ENCODE data around the gene GOLGA6B. TPM values are rescaled to one million over a fixed set of nuclear protein-coding genes. Genes with fewer than 3 reads are reported as not detected.

GOLGA6B gene
- total RNA-seq, 1 experiment from 2014 or later: 1.9 TPM

DNA sequence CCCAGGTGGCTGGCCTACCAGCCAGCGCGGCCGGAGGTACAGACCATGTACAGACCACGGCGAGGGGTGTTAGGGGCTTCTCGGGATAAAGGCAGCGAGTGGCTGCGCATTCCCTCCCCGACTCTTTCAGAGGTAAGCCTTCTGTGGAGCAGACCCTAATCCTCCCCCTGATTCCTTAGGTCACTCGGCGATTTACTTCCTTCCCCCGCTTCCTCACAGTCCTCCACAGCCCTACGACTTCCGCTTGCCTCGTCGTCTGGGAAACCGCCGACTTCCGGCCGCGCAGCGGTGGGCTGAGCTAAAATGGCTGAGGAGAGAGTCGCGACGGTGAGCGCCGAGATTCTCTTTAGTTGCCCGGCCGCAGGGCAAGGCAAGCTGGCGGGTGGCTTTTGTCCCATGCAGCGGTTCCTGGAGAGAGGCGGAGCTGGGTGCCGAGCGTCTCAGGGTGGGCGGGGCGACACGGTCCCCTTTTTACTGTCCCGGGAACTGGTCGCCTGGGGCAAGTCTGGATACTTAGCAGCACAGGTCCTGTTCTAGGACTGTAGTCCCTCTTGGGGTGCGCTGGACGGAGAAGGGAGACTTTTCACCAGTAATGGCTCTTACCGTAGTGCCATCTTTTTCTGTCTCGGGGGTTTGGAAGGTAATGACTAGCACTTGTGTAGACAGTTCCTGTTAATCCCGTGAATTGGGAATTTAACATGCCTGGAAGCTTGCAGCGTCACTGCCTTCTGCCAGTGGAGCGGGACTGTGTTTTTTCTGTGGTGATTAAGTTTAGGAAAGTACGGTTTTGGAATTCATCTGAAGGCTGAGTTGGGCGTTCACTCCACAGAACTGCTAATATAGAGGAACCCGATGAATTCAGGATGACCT lies 31.7 kb downstream of the GOLGA6B start, which contains the start of the genes BBS4 and HIGD2B (continued):
- no peak for TF ChIP-seq ZNF138 (CRISPR knock-in tag; conservative IDR thresholded peaks at IDR 0.05)
- no peak for TF ChIP-seq ATF3 (CRISPR knock-in tag; conservative IDR thresholded peaks at IDR 0.05)
- peak; percentile 97 for TF ChIP-seq ETV6 (CRISPR knock-in tag; IDR thresholded peaks at IDR 0.05)
- peak; percentile 12; the same call in 1 of the 2 replicates for TF ChIP-seq JUN (CRISPR knock-in tag; IDR thresholded peaks at IDR 0.05)
- TF ChIP-seq, protein P1, sequence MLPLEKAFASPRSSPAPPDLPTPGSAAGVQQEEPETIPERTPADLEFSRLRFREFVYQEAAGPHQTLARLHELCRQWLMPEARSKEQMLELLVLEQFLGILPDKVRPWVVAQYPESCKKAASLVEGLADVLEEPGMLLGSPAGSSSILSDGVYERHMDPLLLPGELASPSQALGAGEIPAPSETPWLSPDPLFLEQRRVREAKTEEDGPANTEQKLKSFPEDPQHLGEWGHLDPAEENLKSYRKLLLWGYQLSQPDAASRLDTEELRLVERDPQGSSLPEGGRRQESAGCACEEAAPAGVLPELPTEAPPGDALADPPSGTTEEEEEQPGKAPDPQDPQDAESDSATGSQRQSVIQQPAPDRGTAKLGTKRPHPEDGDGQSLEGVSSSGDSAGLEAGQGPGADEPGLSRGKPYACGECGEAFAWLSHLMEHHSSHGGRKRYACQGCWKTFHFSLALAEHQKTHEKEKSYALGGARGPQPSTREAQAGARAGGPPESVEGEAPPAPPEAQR (CRISPR knock-in tag; IDR thresholded peaks at IDR 0.05): no peak
- TF ChIP-seq FOXJ3 (CRISPR knock-in tag; IDR thresholded peaks at IDR 0.05; ENCODE audit: borderline replicate concordance): no peak
- TF ChIP-seq TP53 (CRISPR knock-in tag; IDR thresholded peaks at IDR 0.05): 0 out of 2 replicates have a peak, but pooled peaks have one; percentile 63
- no peak for TF ChIP-seq ATF2 (CRISPR knock-in tag; IDR thresholded peaks at IDR 0.05; ENCODE audit: borderline replicate concordance, low read depth)
- no peak for TF ChIP-seq RORB (CRISPR knock-in tag; IDR thresholded peaks at IDR 0.05)
- TF ChIP-seq, protein P2, sequence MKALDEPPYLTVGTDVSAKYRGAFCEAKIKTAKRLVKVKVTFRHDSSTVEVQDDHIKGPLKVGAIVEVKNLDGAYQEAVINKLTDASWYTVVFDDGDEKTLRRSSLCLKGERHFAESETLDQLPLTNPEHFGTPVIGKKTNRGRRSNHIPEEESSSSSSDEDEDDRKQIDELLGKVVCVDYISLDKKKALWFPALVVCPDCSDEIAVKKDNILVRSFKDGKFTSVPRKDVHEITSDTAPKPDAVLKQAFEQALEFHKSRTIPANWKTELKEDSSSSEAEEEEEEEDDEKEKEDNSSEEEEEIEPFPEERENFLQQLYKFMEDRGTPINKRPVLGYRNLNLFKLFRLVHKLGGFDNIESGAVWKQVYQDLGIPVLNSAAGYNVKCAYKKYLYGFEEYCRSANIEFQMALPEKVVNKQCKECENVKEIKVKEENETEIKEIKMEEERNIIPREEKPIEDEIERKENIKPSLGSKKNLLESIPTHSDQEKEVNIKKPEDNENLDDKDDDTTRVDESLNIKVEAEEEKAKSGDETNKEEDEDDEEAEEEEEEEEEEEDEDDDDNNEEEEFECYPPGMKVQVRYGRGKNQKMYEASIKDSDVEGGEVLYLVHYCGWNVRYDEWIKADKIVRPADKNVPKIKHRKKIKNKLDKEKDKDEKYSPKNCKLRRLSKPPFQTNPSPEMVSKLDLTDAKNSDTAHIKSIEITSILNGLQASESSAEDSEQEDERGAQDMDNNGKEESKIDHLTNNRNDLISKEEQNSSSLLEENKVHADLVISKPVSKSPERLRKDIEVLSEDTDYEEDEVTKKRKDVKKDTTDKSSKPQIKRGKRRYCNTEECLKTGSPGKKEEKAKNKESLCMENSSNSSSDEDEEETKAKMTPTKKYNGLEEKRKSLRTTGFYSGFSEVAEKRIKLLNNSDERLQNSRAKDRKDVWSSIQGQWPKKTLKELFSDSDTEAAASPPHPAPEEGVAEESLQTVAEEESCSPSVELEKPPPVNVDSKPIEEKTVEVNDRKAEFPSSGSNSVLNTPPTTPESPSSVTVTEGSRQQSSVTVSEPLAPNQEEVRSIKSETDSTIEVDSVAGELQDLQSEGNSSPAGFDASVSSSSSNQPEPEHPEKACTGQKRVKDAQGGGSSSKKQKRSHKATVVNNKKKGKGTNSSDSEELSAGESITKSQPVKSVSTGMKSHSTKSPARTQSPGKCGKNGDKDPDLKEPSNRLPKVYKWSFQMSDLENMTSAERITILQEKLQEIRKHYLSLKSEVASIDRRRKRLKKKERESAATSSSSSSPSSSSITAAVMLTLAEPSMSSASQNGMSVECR (CRISPR knock-in tag; IDR thresholded peaks at IDR 0.05; ENCODE audit: borderline replicate concordance): peak; percentile 13; the same call in 1 of the 2 replicates
- TF ChIP-seq NFATC4 (CRISPR knock-in tag; IDR thresholded peaks at IDR 0.05): no peak

GRCh38 chr15:72688697-72689096 lies 34.2 kb downstream of the GOLGA6B start:
- H3K4me1 Mint-ChIP-seq: peaks cover 8% of the 10 kb centered on the region
- H3K27ac Mint-ChIP-seq: peak overlapping the region; percentile 60; the same call in 1 of the 2 replicates
- DNase-seq (ENCODE audit: low spot score) (no peak), ATAC-seq (no peak)
- no peak overlapping the region for H3K4me3 Mint-ChIP-seq
- CTCF ChIA-PET: no interaction called here
- POLR2A ChIA-PET: no interaction called here
- peaks cover 5% of the 10 kb centered on the region for H3K9me3 Mint-ChIP-seq
- no peaks in the 10 kb centered on the region for H3K27me3 Mint-ChIP-seq (ENCODE audit: low read depth)
- H3K36me3 Mint-ChIP-seq: peaks cover 3% of the 10 kb centered on the region
- no peak for TF ChIP-seq ZNF416 (CRISPR knock-in tag; IDR thresholded peaks at IDR 0.05)
- no peak for TF ChIP-seq PREB (CRISPR knock-in tag; IDR thresholded peaks at IDR 0.05; ENCODE audit: borderline replicate concordance)
- TF ChIP-seq, protein P3, sequence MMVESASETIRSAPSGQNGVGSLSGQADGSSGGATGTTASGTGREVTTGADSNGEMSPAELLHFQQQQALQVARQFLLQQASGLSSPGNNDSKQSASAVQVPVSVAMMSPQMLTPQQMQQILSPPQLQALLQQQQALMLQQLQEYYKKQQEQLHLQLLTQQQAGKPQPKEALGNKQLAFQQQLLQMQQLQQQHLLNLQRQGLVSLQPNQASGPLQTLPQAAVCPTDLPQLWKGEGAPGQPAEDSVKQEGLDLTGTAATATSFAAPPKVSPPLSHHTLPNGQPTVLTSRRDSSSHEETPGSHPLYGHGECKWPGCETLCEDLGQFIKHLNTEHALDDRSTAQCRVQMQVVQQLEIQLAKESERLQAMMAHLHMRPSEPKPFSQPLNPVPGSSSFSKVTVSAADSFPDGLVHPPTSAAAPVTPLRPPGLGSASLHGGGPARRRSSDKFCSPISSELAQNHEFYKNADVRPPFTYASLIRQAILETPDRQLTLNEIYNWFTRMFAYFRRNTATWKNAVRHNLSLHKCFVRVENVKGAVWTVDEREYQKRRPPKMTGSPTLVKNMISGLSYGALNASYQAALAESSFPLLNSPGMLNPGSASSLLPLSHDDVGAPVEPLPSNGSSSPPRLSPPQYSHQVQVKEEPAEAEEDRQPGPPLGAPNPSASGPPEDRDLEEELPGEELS (CRISPR knock-in tag; IDR thresholded peaks at IDR 0.05): no peak
- no peak for TF ChIP-seq CREM (CRISPR knock-in tag; IDR thresholded peaks at IDR 0.05)
- no peak for TF ChIP-seq JAZF1 (CRISPR knock-in tag; IDR thresholded peaks at IDR 0.05)
- no peak for TF ChIP-seq ESRRA (CRISPR knock-in tag; IDR thresholded peaks at IDR 0.05; ENCODE audit: borderline replicate concordance)
- TF ChIP-seq FOXK1 (CRISPR knock-in tag; IDR thresholded peaks at IDR 0.05): no peak
- TF ChIP-seq MAX (CRISPR knock-in tag; IDR thresholded peaks at IDR 0.05): no peak
- TF ChIP-seq, protein P4, sequence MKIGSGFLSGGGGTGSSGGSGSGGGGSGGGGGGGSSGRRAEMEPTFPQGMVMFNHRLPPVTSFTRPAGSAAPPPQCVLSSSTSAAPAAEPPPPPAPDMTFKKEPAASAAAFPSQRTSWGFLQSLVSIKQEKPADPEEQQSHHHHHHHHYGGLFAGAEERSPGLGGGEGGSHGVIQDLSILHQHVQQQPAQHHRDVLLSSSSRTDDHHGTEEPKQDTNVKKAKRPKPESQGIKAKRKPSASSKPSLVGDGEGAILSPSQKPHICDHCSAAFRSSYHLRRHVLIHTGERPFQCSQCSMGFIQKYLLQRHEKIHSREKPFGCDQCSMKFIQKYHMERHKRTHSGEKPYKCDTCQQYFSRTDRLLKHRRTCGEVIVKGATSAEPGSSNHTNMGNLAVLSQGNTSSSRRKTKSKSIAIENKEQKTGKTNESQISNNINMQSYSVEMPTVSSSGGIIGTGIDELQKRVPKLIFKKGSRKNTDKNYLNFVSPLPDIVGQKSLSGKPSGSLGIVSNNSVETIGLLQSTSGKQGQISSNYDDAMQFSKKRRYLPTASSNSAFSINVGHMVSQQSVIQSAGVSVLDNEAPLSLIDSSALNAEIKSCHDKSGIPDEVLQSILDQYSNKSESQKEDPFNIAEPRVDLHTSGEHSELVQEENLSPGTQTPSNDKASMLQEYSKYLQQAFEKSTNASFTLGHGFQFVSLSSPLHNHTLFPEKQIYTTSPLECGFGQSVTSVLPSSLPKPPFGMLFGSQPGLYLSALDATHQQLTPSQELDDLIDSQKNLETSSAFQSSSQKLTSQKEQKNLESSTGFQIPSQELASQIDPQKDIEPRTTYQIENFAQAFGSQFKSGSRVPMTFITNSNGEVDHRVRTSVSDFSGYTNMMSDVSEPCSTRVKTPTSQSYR (CRISPR knock-in tag; IDR thresholded peaks at IDR 0.05): no peak
- TF ChIP-seq GTF2I (CRISPR knock-in tag; conservative IDR thresholded peaks at IDR 0.05): no peak
